ENCODE data around the gene CUX1. TPM values are rescaled to one million over a fixed set of nuclear protein-coding genes. Genes with fewer than 3 reads are reported as not detected.

The CUX1 gene
- total and polyA plus RNA-seq, 10 of the 15 experiments (the other 5 are each of a cell fraction or from before 2014, with no cell fraction given): 6.1 to 48.6 (median 25.9) TPM

GRCh38 chr7:102268635-102269034 is 451.2 kb downstream of the CUX1 start (continued):
- TF ChIP-seq PRDM15 (CRISPR knock-in tag; IDR thresholded peaks at IDR 0.05) (no peak), SIX5 (IDR thresholded peaks at IDR 0.05; ENCODE audit: low read depth, low read length, severe bottlenecking) (no peak), SUPT20H (IDR thresholded peaks at IDR 0.05; ENCODE audit: borderline replicate concordance, control insufficient read depth, low read depth, low read length) (no peak), EP300 (IDR thresholded peaks at IDR 0.05; ENCODE audit: borderline replicate concordance in 1 of 2, control insufficient read depth in 1 of 2, low read depth in 2 of 2, low read length in 2 of 2) (no peak), TARDBP (IDR thresholded peaks at IDR 0.05; ENCODE audit: borderline replicate concordance) (no peak), NFYA (IDR thresholded peaks at IDR 0.05; ENCODE audit: borderline replicate concordance, low read depth, low read length) (no peak), SPI1 (IDR thresholded peaks at IDR 0.05; ENCODE audit: borderline replicate concordance, insufficient read depth, low read depth, low read length) (no peak)
